HUES48 (cell line): ENCODE results near the gene FAM184A.

Source experiments
- H3K27ac ChIP-seq: one replicate; pipeline ENCODE4 v1.7.0; 2013; ENCODE audit warnings: low read depth, low read length, inconsistent platforms
- H3K27me3 ChIP-seq: 2 replicates; pipeline ENCODE4 v1.6.1; 2013; ENCODE audit warnings: mild to moderate bottlenecking, low read length; ENCODE audit not compliant: control insufficient read depth, insufficient read depth
- H3K36me3 ChIP-seq: 2 replicates; pipeline ENCODE4 v1.6.1; 2013; ENCODE audit warnings: low read length; ENCODE audit not compliant: control insufficient read depth, insufficient read depth
- H3K4me1 ChIP-seq: 2 replicates; pipeline ENCODE4 v1.6.1; 2013; ENCODE audit warnings: mild to moderate bottlenecking, low read length; ENCODE audit not compliant: control insufficient read depth, insufficient read depth
- H3K4me3 ChIP-seq: 2 replicates; pipeline ENCODE4 v1.5.1; 2013; ENCODE audit warnings: mild to moderate bottlenecking, low read depth, low read length
- H3K9ac ChIP-seq: 2 replicates; pipeline ENCODE4 v1.6.1; 2013; ENCODE audit warnings: mild to moderate bottlenecking, low read depth, low read length, moderate library complexity
- H3K9me3 ChIP-seq: 2 replicates; pipeline ENCODE4 v1.6.1; 2013; ENCODE audit warnings: low read length; ENCODE audit not compliant: control insufficient read depth, insufficient read depth

The FAM184A gene

DNA sequence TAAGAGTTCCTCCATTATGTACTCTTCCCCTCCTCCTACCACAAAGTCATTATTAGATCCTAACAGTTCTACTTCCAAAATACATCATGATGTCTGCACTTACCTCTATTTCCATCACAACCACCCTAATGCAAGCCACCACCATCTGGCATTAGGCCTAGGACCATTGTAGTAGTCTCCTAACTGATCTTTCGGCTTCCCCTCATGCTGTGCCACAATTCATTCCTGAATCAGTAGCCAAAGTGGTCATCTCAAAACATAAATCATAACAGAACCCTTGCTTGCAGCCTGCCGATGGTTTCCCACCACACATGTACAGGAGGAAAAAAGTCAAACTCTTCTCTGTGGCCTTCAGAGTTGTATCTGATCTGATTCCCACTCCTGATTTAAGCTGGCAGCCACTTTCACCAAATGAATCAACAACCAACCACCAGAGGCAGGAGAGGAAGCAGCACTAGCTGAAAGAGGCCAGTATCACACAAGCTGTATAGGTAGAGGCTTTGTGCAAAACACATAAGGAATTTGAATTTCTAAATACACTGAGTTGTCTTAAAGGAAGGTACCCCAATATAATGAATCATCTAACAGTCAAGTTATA is 26.1 kb downstream of the FAM184A start:
- Histone ChIP-seq H3K9me3 (no peaks in the 10 kb centered on the region), H3K4me3 (no peak overlapping the region), H3K4me1 (peaks cover 27% of the 10 kb centered on the region), H3K36me3 (no peaks in the 10 kb centered on the region), H3K27ac (peak overlapping the region; percentile 2), H3K27me3 (no peaks in the 10 kb centered on the region), H3K9ac (no peak overlapping the region)

DNA sequence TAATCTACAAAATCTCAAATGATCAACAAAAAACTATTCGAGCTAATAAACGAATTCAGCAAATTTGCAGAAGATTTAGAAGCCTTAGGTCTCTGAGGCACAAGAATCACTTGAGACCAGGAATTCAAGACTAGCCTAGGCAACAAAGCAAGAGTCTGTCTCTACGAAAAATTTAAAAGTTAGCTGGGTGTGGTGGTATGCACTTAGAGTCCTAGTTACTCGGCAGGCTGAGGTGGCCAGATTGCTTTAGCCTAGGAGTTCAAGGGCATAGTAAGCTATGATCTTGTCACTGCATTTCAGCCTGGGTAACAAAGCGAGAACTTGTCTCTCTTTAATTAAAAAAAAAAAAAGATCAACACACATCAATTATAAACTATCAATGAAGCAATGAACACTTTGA is 34.2 kb downstream of the FAM184A start:
- Histone ChIP-seq H3K4me1 (peaks cover 32% of the 10 kb centered on the region), H3K4me3 (no peak overlapping the region), H3K27ac (no peak overlapping the region), H3K27me3 (no peaks in the 10 kb centered on the region), H3K9ac (no peak overlapping the region), H3K9me3 (no peaks in the 10 kb centered on the region), H3K36me3 (no peaks in the 10 kb centered on the region)

DNA sequence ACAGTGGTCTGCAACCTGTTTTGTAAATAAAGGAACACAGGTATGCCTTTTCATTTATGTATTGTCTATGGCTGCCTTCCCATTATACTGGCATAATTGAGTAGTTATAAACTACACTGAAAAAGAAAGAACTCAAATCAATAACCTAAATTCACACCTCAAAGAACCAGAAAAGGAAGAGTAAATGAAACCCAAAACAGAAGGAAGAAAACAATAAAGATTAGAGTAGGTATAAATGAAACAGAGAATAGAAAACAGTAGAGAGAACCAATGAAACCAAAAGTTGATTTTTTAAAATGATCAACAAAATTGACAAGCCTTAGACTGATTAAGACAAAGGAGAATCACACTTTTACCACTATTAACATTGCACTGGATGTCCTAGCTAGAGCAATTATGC is 34.7 kb downstream of the FAM184A start:
- Histone ChIP-seq H3K9me3 (no peaks in the 10 kb centered on the region), H3K9ac (no peak overlapping the region), H3K4me3 (no peak overlapping the region), H3K4me1 (peaks cover 34% of the 10 kb centered on the region), H3K36me3 (no peaks in the 10 kb centered on the region), H3K27ac (peak overlapping the region; percentile 58), H3K27me3 (no peaks in the 10 kb centered on the region)

DNA sequence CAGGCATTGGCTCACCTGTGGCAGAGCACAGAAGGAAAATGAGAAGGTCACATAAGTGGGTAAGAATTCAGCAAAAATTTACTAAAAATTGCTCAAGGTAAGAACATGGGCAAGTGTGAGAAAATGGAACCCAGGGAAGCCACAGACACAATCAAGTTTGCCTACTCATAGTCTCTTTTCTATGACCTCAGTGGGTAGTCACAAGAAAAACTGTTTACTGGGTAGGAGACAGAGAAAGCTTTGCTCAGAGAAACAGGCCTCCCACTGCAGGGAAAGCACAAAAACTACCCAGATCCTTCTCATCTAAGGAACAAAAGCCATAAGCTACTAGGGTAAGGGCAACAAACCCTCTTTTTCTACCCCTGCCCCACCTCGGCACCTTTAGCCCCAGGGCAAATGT is 35.2 kb downstream of the FAM184A start:
- H3K9me3 ChIP-seq, result no peaks in the 10 kb centered on the region
- H3K27me3 ChIP-seq, result no peaks in the 10 kb centered on the region
- H3K9ac ChIP-seq, result no peak overlapping the region
- H3K4me1 ChIP-seq, result peaks cover 37% of the 10 kb centered on the region
- H3K36me3 ChIP-seq, result no peaks in the 10 kb centered on the region
- no peak overlapping the region for H3K4me3 ChIP-seq
- H3K27ac ChIP-seq, result peak overlapping the region; percentile 58

DNA sequence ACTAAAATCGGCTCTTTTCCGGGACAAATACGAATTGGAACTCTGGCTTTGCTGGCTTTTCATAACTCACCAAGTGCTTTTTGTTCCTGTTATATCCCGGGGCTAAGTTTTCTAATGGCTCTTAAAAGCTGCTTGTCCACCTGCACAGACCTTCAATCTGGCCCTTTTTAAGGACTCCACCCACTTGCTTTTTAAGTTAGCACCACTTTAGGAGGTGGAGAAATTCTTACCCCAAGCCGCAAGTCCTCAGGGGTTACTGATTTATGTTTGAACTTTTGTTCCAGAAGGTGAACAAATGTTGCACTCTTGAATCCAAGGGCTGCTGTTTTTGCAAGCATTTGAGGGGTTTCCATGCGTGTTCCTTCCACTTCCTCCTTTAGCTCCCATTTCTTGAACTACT is 37.8 kb downstream of the FAM184A start:
- Histone ChIP-seq H3K27me3 (no peaks in the 10 kb centered on the region), H3K36me3 (no peaks in the 10 kb centered on the region), H3K27ac (no peak overlapping the region), H3K9ac (no peak overlapping the region), H3K4me3 (no peak overlapping the region), H3K9me3 (no peaks in the 10 kb centered on the region), H3K4me1 (peaks cover 62% of the 10 kb centered on the region)

DNA sequence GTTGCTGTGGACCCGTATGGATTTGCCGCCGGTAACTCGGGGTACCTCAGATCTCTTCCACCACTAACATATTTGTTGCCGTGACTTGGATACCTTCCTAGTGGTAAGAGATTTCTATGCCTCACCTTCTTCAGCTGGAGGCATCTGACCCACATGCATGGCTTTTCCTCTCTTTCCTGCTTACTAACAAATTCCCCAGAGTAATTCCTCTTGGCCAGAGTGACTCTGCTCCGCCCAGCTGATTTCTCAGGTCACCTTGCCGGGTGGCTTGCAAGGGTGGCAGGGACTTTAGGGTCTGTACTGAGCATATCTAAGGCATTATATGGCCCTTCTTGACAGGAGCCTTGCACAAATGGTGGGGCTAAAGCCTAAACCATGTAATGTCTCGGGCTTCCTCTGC is 38.2 kb downstream of the FAM184A start:
- Histone ChIP-seq H3K9me3 (no peaks in the 10 kb centered on the region), H3K9ac (no peak overlapping the region), H3K4me3 (no peak overlapping the region), H3K27me3 (no peaks in the 10 kb centered on the region), H3K27ac (no peak overlapping the region), H3K36me3 (no peaks in the 10 kb centered on the region), H3K4me1 (peaks cover 64% of the 10 kb centered on the region)

DNA sequence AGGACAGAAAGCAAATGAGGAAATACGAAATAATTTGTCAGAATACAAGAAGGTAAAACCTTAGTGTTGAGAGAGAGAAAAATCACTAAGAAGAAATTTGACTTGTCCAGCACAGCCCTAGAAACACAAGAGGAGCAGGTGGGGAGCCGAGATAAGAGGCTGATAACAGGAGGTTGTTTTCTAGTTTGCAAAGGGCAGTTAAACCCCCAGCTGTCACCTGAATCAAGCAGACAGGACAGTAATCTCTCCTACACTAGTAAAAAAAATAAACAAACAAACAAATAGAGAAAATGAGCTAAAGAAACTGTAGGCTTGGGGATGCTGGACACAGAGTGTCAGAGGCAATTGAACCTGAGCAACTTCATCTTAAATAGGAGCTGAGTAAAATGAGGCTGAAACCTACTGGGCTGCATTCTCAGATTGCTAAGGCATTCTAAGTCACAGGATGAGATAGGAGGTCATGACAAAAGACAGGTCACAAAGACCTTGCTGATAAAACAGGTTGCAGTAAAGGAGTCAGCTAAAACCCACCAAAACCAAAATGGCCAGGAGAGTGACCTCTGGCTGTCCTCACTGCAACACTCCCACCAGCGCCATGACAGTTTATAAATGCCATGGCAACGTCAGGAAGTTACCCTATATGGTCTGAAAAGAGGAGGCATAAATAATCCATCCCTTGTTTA is 40.4 kb downstream of the FAM184A start:
- peak overlapping the region; percentile 70 for H3K27ac ChIP-seq
- no peaks in the 10 kb centered on the region for H3K27me3 ChIP-seq
- H3K4me1 ChIP-seq, result peaks cover 59% of the 10 kb centered on the region
- no peaks in the 10 kb centered on the region for H3K36me3 ChIP-seq
- no peak overlapping the region; the same call in 1 of the 2 replicates for H3K4me3 ChIP-seq
- peak overlapping the region; percentile 48; the same call in 1 of the 2 replicates for H3K9ac ChIP-seq
- H3K9me3 ChIP-seq, result no peaks in the 10 kb centered on the region

DNA sequence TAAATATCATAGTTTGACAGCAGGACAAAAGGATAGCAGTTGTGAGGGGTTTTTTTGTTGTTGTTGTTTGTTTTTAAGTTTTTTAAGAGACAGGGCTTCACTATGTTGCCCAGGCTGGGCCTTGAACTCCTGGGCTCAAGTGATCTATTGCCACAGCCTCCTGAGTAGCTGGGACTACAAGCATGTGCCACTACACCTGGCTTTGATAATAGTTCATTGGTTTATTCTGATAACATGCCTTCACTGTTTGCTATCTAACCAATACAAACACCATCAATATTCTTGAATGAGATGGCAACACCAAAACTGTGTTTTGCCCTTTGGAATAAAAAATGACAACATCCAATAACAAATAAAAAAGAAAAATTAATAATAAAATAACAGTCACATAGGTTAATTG is 41.2 kb downstream of the FAM184A start:
- no peaks in the 10 kb centered on the region for H3K27me3 ChIP-seq
- no peak overlapping the region for H3K9ac ChIP-seq
- H3K4me3 ChIP-seq, result no peak overlapping the region
- peaks cover 58% of the 10 kb centered on the region for H3K4me1 ChIP-seq
- H3K9me3 ChIP-seq, result no peaks in the 10 kb centered on the region
- H3K36me3 ChIP-seq, result no peaks in the 10 kb centered on the region
- peak overlapping the region; percentile 70 for H3K27ac ChIP-seq

DNA sequence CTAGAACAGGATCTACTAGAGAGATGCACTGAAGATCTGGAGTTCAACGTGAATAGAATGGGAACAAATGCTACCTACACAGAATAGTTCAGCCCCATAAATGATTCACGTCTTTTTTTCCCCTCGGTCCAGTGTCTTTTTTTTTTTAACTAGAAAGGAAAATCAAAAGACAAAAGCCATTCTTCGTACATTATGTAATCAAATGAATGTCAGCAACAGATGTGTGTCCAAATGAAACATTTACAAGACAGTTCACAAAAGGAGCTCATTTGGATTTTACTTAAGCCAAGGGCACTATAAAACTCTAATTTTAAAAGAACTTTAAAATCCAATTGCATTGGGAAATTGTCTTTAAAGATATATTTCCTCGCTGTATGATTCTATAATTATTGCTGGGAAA is 42.4 kb downstream of the FAM184A start:
- peak overlapping the region; percentile 53; the same call in 1 of the 2 replicates for H3K4me3 ChIP-seq
- H3K27ac ChIP-seq, result no peak overlapping the region
- H3K27me3 ChIP-seq, result no peaks in the 10 kb centered on the region

DNA sequence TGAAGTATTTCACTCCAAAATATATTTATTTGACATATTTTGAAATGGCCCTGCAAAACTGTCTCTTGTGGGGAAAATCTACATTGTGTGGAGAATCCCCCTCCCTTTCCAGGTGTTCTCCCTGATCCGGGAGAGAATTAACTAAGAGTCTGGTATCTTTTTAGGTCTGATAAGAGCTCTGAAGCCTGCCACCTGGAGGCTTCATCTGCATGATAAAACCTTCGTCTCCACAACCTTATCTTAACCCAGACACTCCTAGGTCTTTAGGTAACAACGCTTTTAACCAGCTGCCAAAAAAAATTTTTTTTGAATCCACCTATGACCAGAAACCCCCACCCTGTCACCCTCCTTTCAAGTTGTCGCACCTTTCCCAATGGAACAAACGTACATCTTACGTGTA is 43.0 kb downstream of the FAM184A start:
- Histone ChIP-seq H3K4me3 (peak overlapping the region; percentile 53), H3K4me1 (peaks cover 55% of the 10 kb centered on the region), H3K27ac (peak overlapping the region; percentile 90), H3K9ac (peak overlapping the region; percentile 43; the same call in 1 of the 2 replicates), H3K27me3 (no peaks in the 10 kb centered on the region), H3K36me3 (no peaks in the 10 kb centered on the region), H3K9me3 (no peaks in the 10 kb centered on the region)

More for the DNA sequence above, 42.4 kb downstream of the FAM184A start:
- Histone ChIP-seq H3K9ac (no peak overlapping the region), H3K9me3 (no peaks in the 10 kb centered on the region), H3K36me3 (no peaks in the 10 kb centered on the region), H3K4me1 (peaks cover 58% of the 10 kb centered on the region)

DNA sequence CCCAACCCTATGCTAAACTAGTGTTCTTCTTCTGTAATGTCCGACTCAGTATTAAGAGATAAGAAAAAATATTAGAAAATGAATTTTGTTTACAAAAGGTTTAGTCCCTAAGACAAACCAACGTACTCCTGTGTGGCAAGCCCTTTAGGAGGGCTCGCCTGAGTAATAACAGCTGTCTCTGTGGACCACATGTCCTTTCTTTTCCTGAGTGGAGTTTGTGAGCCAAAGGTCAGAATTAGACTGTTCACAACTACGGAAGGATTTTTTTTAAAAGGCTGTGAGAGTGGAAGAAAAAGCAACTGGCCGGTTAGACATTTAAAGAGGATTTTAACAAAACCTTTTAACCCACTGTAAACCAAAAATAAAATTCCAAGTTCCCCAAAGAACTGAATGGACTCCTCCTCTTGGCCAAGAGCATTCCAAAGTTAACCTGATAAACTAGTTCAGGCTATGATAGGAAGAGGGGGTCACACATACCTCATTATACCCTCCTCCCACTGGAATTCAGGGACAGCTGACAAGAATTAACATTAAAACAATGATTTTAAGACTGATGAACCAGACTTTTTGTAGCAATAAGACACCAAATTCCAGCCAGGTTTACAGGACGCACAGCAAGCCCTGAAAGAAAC is 43.5 kb downstream of the FAM184A start:
- peak overlapping the region; percentile 43; the same call in 1 of the 2 replicates for H3K9ac ChIP-seq
- H3K27ac ChIP-seq, result peak overlapping the region; percentile 90

More for the DNA sequence above, 43.5 kb downstream of the FAM184A start:
- Histone ChIP-seq H3K9me3 (no peaks in the 10 kb centered on the region), H3K4me1 (peaks cover 52% of the 10 kb centered on the region), H3K27me3 (no peaks in the 10 kb centered on the region), H3K4me3 (peak overlapping the region; percentile 53), H3K36me3 (no peaks in the 10 kb centered on the region)
